Naive B cell (primary cell): ENCODE measurements around the gene SLC16A1. TPM values are rescaled to one million over a fixed set of nuclear protein-coding genes. Genes with fewer than 3 reads are reported as not detected.
"Not testable (repeated sequence)": the region's sequence is repeated elsewhere in the genome, so short reads cannot be mapped to it uniquely, and the experiment has no call there.

Experiments used
- ATAC-seq, 2 donors: fragments of 150-1000 bp; cut with Tn5 transposase; 2 replicates each; pipeline ENCODE4 v1.10.0; 2021; ENCODE audit warnings: low read depth in 2 of 2, mild to moderate bottlenecking in 2 of 2, moderate library complexity in 2 of 2
- DNase-seq: peaks from one replicate; pipeline ENCODE4 v3.0.0; 2022
- H3K27ac Mint-ChIP-seq, 6 donors: one replicate each; pipeline ENCODE4 v1.8.0; 2020 to 2022; ENCODE audit warnings: mild to moderate bottlenecking in 6 of 6, mixed read lengths in 6 of 6, moderate library complexity in 5 of 6, inconsistent platforms in 2 of 6
- H3K27me3 Mint-ChIP-seq, 3 donors: one replicate each; pipeline ENCODE4 v1.8.0; 2021 to 2022; ENCODE audit warnings: mixed read lengths in 3 of 3, mild to moderate bottlenecking in 1 of 3
- H3K36me3 Mint-ChIP-seq, 2 donors: one replicate each; pipeline ENCODE4 v1.8.0; 2020 to 2022; ENCODE audit warnings: mixed read lengths in 2 of 2, inconsistent platforms in 1 of 2, mild to moderate bottlenecking in 1 of 2
- H3K4me1 Mint-ChIP-seq, 3 donors: one replicate each; pipeline ENCODE4 v1.8.0; 2020 to 2022; ENCODE audit warnings: mixed read lengths in 3 of 3, inconsistent platforms in 1 of 3, mild to moderate bottlenecking in 1 of 3, moderate library complexity in 1 of 3
- H3K4me3 Mint-ChIP-seq, 8 donors: one replicate each; pipeline ENCODE4 v1.8.0; 2020 to 2022; ENCODE audit warnings: mild to moderate bottlenecking in 8 of 8, mixed read lengths in 8 of 8, moderate library complexity in 8 of 8, inconsistent platforms in 2 of 8
- H3K9me3 Mint-ChIP-seq, 7 donors: one replicate each; pipeline ENCODE4 v1.8.0; 2020 to 2022; ENCODE audit warnings: mixed read lengths in 7 of 7, mild to moderate bottlenecking in 5 of 7, inconsistent platforms in 2 of 7, moderate library complexity in 1 of 7
- polyA plus RNA-seq, 6 donors: library from polyadenylated mRNA; unstranded; fragments of 300-500 nt; fragmentation: Illumina TruSeq; gene quantifications; one replicate each; pipeline ENCODE4 v1.2.3, GENCODE V29; 2021; ENCODE audit warnings: low read depth in 6 of 6

The SLC16A1 gene
- polyA plus RNA-seq, 6 donors from 2014 or later = 3.3 to 6.9 (median 5.4) TPM

DNA sequence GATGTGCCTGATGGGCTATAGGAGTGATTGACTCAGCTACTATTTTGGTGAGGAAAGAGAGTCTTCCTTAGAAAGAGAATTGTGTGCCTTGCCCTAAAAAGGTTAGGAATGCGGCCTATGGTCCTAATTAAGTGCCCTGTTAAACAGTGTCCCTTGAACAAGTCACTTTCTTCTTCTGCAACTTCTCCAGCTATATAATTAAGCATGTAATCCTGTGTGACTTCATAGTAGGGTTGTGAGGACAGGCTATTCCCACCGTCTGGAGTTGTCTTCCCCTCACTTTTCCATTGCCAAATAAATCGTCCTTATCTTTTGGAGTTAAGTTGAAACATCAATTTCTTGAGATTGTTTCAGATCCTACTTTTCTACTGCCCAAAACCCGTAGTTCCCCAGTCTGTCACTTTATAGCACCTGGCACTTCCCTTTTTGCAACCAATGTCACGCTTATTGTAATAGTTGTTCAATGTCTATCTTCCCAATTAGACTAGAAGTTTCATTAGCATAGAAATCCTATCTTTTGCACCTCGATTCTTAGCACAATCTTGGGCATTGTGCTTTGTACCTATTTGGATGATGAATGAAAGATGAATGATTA, 27.6 kb upstream of the SLC16A1 start:
- H3K4me1 Mint-ChIP-seq = peaks cover 16 to 26% (median 19%) of the 10 kb centered on the region in 3 donors
- peak overlapping the region; percentile 74 to 93 (median 86) for H3K27ac Mint-ChIP-seq
- peak; percentile 25 for DNase-seq
- peak; percentile 81 to 85 for ATAC-seq
- H3K36me3 Mint-ChIP-seq = no peaks in the 10 kb centered on the region
- H3K4me3 Mint-ChIP-seq = peak overlapping the region; percentile 16 to 87 (median 62)
- H3K27me3 Mint-ChIP-seq = no peaks in the 10 kb centered on the region
- H3K9me3 Mint-ChIP-seq = no peaks in the 10 kb centered on the region

DNA sequence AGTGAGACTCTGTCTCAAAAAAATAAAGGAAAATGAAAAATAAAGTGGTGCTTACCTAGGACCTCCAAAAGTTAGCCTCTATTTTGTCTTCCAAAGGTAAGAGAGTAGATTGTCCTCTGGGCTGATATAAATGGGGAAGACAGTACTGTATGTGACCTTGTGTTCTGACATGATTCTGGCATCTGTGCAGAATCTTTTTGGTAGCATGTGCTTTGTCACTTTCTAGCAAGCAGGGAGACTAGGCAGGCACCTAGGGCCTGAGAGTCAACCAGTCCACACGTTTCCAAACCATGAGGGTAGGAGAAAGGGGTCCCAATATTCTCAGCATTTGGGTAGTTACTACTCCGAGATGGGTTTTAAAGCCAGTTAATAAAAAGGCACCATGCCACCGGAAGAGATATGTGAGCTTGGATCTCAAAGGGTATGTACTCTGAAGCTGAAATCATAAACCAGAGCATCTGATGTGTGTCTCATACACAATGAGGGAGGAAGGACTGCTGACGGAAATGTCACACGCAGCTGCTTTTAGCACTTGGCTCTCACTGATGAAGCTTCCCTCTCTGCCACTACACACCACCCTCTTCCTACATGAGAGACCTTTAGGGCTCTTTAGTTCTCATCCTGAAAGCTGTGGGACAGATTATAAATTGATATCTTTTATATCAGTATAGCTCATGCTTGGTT, 27.0 kb upstream of the SLC16A1 start:
- Mint-ChIP-seq H3K4me3 (peak overlapping the region in 7 of 8 donors; percentile 45 to 87 (median 68)), H3K9me3 (no peaks in the 10 kb centered on the region), H3K36me3 (no peaks in the 10 kb centered on the region), H3K27me3 (no peaks in the 10 kb centered on the region), H3K27ac (peak overlapping the region; percentile 74 to 93 (median 80)), H3K4me1 (peaks cover 16 to 26% (median 19%) of the 10 kb centered on the region in 3 donors)
- ATAC-seq (peak; percentile 84 to 87), DNase-seq (peak; percentile 24)

DNA sequence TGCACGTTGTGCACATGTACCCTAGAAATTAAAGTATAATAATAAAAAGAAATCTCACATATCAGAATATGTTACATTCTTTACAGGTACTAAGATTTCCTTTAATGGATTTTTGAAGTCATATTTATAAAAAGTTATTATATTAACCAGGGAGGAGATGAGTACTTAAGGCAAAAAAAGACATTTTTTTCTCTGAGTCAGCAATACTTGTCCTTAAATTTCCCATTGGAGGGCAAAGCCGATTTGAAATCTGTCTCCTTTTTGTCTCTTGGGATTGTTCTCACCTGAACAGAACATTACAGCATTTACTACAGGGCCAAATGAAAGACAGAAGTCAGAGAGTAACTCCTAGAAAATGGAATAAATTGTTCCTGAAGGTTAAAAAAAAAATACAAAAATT, 26.3 kb upstream of the SLC16A1 start:
- Mint-ChIP-seq H3K27me3 (no peaks in the 10 kb centered on the region), H3K9me3 (no peaks in the 10 kb centered on the region), H3K36me3 (no peaks in the 10 kb centered on the region), H3K27ac (peak overlapping the region in 4 of 6 donors; percentile 74 to 90 (median 80)), H3K4me1 (peaks cover 16 to 26% (median 19%) of the 10 kb centered on the region in 3 donors), H3K4me3 (peak overlapping the region in 3 of 8 donors; percentile 22 to 68 (median 60))
- no peak for ATAC-seq
- DNase-seq = no peak

DNA sequence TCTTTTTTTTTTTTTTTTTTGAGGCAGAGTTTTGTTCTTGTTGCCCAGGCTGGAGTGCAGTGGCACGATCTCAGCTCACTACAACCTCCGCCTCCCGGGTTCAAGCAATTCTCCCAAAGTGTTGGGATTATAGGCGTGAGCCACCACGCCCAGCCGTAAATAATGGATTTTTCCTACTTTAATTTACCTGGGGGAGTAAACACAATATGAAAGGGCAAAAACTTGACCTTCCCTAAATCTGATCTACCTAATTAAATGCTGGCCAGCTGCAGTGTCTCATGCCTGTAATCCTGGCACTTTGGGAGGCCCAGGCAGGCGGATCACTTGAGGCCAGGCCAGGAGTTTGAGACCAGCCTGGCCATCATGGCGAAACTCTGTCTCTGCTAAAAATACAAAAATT, 25.8 kb upstream of the SLC16A1 start:
- DNase-seq, ATAC-seq, H3K27me3 Mint-ChIP-seq, H3K4me3 Mint-ChIP-seq, H3K9me3 Mint-ChIP-seq, H3K36me3 Mint-ChIP-seq: not testable (repeated sequence)
- H3K4me1 Mint-ChIP-seq = peaks cover 16 to 26% (median 19%) of the 10 kb centered on the region in 3 donors
- H3K27ac Mint-ChIP-seq = peak overlapping the region in 3 of 6 donors; percentile 9 to 78 (median 62)

DNA sequence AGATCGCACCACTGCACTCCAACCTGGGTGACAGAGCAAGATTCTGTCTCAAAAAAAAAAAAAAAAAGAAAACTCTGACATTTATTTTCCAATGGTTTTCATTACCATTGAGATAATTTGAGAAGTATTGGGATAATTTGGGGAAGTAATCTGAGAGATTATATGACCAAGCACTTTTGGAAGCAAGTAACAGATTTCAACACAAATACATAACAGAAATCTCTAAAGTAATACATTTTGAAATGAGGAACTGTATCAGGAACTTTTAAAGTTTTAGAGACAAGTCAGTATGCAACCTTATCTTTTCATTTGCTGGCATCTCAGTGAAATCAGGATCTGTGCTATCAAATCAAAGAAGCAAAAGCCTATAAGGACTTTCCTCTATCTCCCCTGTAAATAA, 25.4 kb upstream of the SLC16A1 start:
- no peak overlapping the region for H3K4me3 Mint-ChIP-seq

DNA sequence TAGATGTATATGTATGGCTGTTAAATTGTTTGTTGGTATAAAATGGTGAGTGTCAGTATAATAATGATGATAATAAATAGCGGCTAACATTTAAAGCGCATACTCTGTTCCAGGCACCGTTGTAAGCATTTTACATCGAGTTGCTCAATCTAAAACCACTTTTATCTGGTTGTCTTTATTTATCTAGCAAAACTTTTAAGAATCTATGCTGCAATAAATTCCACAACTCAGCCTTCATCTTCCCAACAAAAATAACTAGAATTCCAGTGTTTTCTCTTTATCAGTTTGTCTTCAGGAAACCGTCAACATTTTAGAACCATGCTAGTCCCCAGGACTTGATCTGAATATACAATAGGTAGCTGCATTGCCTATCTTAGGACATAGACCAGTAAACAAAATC, 19.3 kb upstream of the SLC16A1 start:
- Mint-ChIP-seq H3K9me3 (no peaks in the 10 kb centered on the region), H3K36me3 (peaks cover 0 to 8% of the 10 kb centered on the region in 2 donors), H3K27me3 (no peaks in the 10 kb centered on the region), H3K27ac (no peak overlapping the region), H3K4me3 (no peak overlapping the region), H3K4me1 (no peaks in the 10 kb centered on the region)
- DNase-seq (no peak), ATAC-seq (no peak)

More for the DNA sequence above, 25.4 kb upstream of the SLC16A1 start:
- H3K27ac Mint-ChIP-seq = peak overlapping the region in 2 of 6 donors; percentile 9 to 62
- DNase-seq (no peak), ATAC-seq (no peak)
- H3K27me3 Mint-ChIP-seq = no peaks in the 10 kb centered on the region
- H3K9me3 Mint-ChIP-seq = no peaks in the 10 kb centered on the region
- H3K36me3 Mint-ChIP-seq = no peaks in the 10 kb centered on the region
- peaks cover 16 to 26% (median 19%) of the 10 kb centered on the region in 3 donors for H3K4me1 Mint-ChIP-seq

DNA sequence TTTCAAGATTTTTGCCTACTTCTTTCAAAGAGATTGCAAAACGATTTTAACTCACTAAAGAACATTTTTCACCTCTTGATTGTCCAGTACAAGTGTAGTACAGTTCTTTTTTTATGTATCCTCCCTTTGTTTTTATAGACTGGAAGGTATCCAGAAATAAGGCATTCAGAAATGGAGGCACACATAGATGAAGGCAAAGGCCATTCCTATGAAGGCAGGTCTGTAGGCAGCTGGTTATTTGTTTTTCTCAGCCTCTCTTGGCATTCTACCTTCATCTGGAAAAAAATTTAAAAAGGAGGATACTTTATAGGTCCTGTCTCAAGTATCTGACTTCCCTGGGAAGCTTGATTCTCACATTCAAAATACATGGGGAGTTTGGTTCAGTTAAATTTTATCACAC, 18.6 kb upstream of the SLC16A1 start:
- Mint-ChIP-seq H3K9me3 (no peaks in the 10 kb centered on the region), H3K27ac (no peak overlapping the region), H3K27me3 (no peaks in the 10 kb centered on the region), H3K36me3 (peaks cover 5 to 8% of the 10 kb centered on the region in 2 donors), H3K4me3 (no peak overlapping the region), H3K4me1 (no peaks in the 10 kb centered on the region)
- DNase-seq (no peak), ATAC-seq (no peak)

DNA sequence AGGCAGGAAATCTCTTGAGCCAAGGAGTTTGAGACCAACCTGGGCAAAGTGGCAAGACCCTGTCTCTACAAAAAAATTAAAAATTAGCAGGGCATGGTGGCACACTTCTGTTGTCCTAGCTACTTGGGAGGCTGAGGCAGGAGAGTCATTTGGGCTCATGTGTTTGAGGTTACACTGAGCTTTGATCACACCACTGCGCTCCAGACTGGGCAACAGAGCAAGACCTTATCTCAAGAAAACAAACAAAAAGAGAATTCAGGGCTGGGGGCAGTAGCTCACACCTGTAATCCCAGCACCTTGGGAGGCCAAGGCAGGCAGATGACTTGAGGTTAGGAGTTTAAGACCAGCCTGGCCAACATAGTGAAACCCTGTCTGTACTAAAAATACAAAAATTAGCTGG, 17.8 kb upstream of the SLC16A1 start:
- Mint-ChIP-seq H3K4me1 (no peaks in the 10 kb centered on the region), H3K4me3 (no peak overlapping the region), H3K27ac (peak overlapping the region in 1 of 6 donors; percentile 72), H3K27me3 (no peaks in the 10 kb centered on the region), H3K9me3 (no peaks in the 10 kb centered on the region), H3K36me3 (peaks cover 5 to 8% of the 10 kb centered on the region in 2 donors)
- DNase-seq = no peak
- ATAC-seq = no peak

DNA sequence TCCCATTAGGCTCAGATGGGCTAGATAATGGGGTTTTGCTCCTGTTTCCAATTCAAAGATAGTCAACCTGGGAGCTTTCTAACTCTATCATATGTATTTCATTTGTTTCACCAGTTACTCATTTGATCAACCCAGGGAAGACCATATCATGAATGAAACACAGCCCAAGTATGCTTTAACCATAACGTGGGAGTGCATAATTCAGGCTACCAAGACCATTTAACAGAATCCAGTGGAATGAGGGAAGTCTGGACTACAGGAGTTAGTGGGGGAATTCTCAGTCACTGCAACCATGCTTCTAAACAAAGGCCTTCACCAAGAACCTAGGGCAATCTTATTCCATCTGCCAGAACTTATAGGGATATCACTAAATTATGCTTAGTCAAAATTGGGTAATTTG, 15.0 kb upstream of the SLC16A1 start:
- no peaks in the 10 kb centered on the region for H3K27me3 Mint-ChIP-seq
- no peaks in the 10 kb centered on the region for H3K9me3 Mint-ChIP-seq
- DNase-seq (no peak), ATAC-seq (no peak)
- no peak overlapping the region for H3K4me3 Mint-ChIP-seq
- H3K36me3 Mint-ChIP-seq = peaks cover 11 to 15% of the 10 kb centered on the region in 2 donors
- H3K27ac Mint-ChIP-seq = peak overlapping the region in 1 of 6 donors; percentile 65
- H3K4me1 Mint-ChIP-seq = no peaks in the 10 kb centered on the region

DNA sequence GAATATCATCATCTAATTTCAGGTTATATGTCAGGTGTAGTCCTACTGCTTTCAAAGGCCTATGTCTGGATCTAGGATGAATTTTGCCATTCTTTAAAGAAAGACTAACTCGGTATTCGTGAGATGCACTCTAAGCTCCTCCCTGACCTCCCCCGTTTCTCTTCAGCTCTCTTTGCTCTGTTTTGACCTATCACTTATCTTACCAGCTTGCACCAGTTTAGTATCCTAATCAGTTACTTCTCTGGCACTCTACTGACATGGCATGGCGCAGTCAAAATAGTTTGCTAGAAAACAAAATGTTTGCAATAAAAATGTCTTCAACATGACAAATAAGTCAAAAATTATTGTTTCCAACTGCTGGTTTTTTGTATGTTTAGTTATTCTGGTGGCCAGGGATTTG, 8.4 kb upstream of the SLC16A1 start:
- H3K9me3 Mint-ChIP-seq = peaks cover 0 to 2% (median 0%) of the 10 kb centered on the region in 7 donors
- H3K27me3 Mint-ChIP-seq = no peaks in the 10 kb centered on the region
- no peak for DNase-seq
- peaks cover 11 to 20% (median 11%) of the 10 kb centered on the region in 3 donors for H3K4me1 Mint-ChIP-seq
- peaks cover 8 to 25% of the 10 kb centered on the region in 2 donors for H3K36me3 Mint-ChIP-seq
- ATAC-seq = no peak
- H3K27ac Mint-ChIP-seq = no peak overlapping the region
- no peak overlapping the region for H3K4me3 Mint-ChIP-seq

DNA sequence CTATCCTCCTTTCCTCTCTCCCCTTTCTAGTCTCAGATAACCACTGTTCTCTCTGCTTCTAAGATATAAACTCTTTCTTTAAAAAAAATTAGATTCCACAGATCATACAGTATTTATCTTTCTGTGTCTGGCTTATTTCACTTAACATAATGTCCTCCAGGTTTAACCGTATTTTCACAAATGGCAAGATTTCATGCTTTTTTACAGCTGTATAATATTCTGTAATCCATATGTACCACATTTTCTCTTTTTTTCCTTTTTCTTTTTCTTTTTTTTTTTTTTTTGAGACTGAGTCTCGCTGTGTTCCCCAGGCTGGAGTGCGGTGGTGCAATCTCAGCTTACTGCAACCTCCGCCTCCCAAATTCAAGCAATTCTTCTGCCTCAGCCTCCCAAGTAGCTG, 5.1 kb upstream of the SLC16A1 start:
- H3K27ac Mint-ChIP-seq = peak overlapping the region in 2 of 6 donors; percentile 47 to 56

DNA sequence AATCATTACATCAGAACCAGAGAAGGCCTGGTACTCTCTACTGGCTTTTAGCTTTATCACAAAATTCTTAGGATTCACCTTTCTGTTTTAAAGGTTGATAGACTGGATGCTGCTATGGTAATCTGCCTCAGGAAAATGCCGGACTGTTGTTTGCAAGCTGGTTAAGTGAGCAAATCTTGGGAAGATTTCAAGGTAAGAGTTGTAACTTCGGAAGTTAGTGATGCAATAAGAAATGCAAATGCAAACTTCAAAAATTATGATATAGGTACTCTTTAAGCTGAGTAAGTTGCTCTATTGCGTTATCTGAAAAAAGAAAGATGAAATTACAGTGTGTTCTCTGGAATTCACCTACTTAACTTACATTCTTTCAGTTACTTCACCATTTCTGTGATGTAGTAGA, 4.4 kb upstream of the SLC16A1 start:
- DNase-seq = no peak
- peak overlapping the region in 1 of 8 donors; percentile 73 for H3K4me3 Mint-ChIP-seq
- ATAC-seq = no peak
- peaks cover 0 to 2% (median 0%) of the 10 kb centered on the region in 7 donors for H3K9me3 Mint-ChIP-seq
- H3K36me3 Mint-ChIP-seq = peaks cover 0 to 14% of the 10 kb centered on the region in 2 donors
- H3K27ac Mint-ChIP-seq = peak overlapping the region in 1 of 6 donors; percentile 46
- peaks cover 24 to 44% (median 36%) of the 10 kb centered on the region in 3 donors for H3K4me1 Mint-ChIP-seq
- H3K27me3 Mint-ChIP-seq = no peaks in the 10 kb centered on the region

More for the DNA sequence above, 5.1 kb upstream of the SLC16A1 start:
- no peaks in the 10 kb centered on the region for H3K27me3 Mint-ChIP-seq
- H3K4me3 Mint-ChIP-seq = peak overlapping the region in 2 of 8 donors; percentile 21 to 73
- H3K36me3 Mint-ChIP-seq = peaks cover 6 to 15% of the 10 kb centered on the region in 2 donors
- ATAC-seq (no peak), DNase-seq (no peak)
- H3K9me3 Mint-ChIP-seq = peaks cover 0 to 2% (median 0%) of the 10 kb centered on the region in 7 donors
- peaks cover 24 to 43% (median 35%) of the 10 kb centered on the region in 3 donors for H3K4me1 Mint-ChIP-seq

DNA sequence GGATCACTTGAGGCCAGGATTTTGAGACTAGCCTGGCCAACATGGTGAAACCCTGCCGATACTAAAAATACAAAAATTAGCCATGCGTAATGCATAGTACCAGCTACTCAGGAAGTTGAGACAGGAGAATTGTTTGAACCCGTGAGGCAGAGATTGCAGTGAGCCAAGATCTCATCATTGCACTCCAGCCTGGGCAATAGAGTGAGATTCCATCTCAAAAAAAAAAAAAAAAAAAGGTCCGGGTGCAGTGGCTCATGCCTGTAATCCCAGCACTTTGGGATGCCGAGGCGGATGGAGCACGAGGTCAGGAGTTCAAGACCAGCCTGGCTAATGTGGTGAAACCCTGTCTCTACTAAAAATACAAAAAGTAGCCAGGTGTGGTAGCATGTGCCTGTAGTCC, 2.2 kb upstream of the SLC16A1 start:
- Mint-ChIP-seq H3K4me1 (peaks cover 24 to 49% (median 40%) of the 10 kb centered on the region in 3 donors), H3K27ac (peak overlapping the region in 1 of 6 donors; percentile 71), H3K4me3 (peak overlapping the region in 7 of 8 donors; percentile 8 to 100 (median 70))
- DNase-seq, H3K36me3 Mint-ChIP-seq, H3K9me3 Mint-ChIP-seq, ATAC-seq, H3K27me3 Mint-ChIP-seq: not testable (repeated sequence)
